Activated T-cell treated with anti-CD3 and anti-CD28 coated beads, Interleukin-2, amount 50 U/mL, for 24 hours (primary cell): ENCODE results near the gene TEX2.
A peak's percentile ranks its signal among the peaks of the same experiment; 100 is the strongest.
"Not testable (repeated sequence)": the region's sequence is repeated elsewhere in the genome, so short reads cannot be mapped to it uniquely, and the experiment has no call there.

Experiments used
- DNase-seq: peaks from one replicate; pipeline ENCODE4 v3.0.0-alpha.2; 2020
- H3K27ac Mint-ChIP-seq: 2 replicates; pipeline ENCODE4 v1.8.0; 2020; ENCODE audit warnings: mild to moderate bottlenecking, mixed read lengths
- H3K27me3 Mint-ChIP-seq: 2 replicates; pipeline ENCODE4 v1.8.0; 2020; ENCODE audit warnings: mixed read lengths
- H3K36me3 Mint-ChIP-seq: 2 replicates; pipeline ENCODE4 v1.8.0; 2020; ENCODE audit warnings: low read depth, mixed read lengths
- H3K4me1 Mint-ChIP-seq: 2 replicates; pipeline ENCODE4 v1.8.0; 2020; ENCODE audit warnings: low read depth, mixed read lengths
- H3K4me3 Mint-ChIP-seq: 2 replicates; pipeline ENCODE4 v1.8.0; 2020; ENCODE audit warnings: mild to moderate bottlenecking, moderate library complexity, mixed read lengths
- H3K9me3 Mint-ChIP-seq: 2 replicates; pipeline ENCODE4 v1.8.0; 2020; ENCODE audit warnings: mixed read lengths

The TEX2 gene

GRCh38 chr17:64135000-64135399 is 128.1 kb downstream of the TEX2 start:
- Mint-ChIP-seq H3K4me1 (peaks cover 21% of the 10 kb centered on the region), H3K36me3 (no peaks in the 10 kb centered on the region), H3K27me3 (no peaks in the 10 kb centered on the region), H3K4me3 (no peak overlapping the region), H3K27ac (no peak overlapping the region), H3K9me3 (no peaks in the 10 kb centered on the region)
- DNase-seq: no peak

- Mint-ChIP-seq H3K27ac (no peak overlapping the region), H3K4me1 (peaks cover 21% of the 10 kb centered on the region), H3K9me3 (no peaks in the 10 kb centered on the region), H3K4me3 (no peak overlapping the region), H3K27me3 (no peaks in the 10 kb centered on the region), H3K36me3 (no peaks in the 10 kb centered on the region)
- no peak for DNase-seq
Measured at GRCh38 chr17:64134216-64134970, 128.7 kb downstream of the TEX2 start.

- H3K36me3 Mint-ChIP-seq: peaks cover 5% of the 10 kb centered on the region
- peak; percentile 54 for DNase-seq
- no peak overlapping the region for H3K27ac Mint-ChIP-seq
- no peak overlapping the region for H3K4me3 Mint-ChIP-seq
- peaks cover 26% of the 10 kb centered on the region for H3K4me1 Mint-ChIP-seq
- H3K9me3 Mint-ChIP-seq: no peaks in the 10 kb centered on the region
- no peaks in the 10 kb centered on the region for H3K27me3 Mint-ChIP-seq
Measured at GRCh38 chr17:64133546-64134215, 129.4 kb downstream of the TEX2 start.

- no peak for DNase-seq
- Mint-ChIP-seq H3K4me3 (no peak overlapping the region), H3K4me1 (peaks cover 37% of the 10 kb centered on the region), H3K9me3 (no peaks in the 10 kb centered on the region), H3K27me3 (no peaks in the 10 kb centered on the region), H3K36me3 (peaks cover 7% of the 10 kb centered on the region), H3K27ac (peak overlapping the region; percentile 97)
Measured at GRCh38 chr17:64131606-64132270, 131.3 kb downstream of the TEX2 start.

- H3K27ac Mint-ChIP-seq: peak overlapping the region; percentile 97
Measured at GRCh38 chr17:64130559-64131001, 132.5 kb downstream of the TEX2 start.

GRCh38 chr17:64129765-64130558 is 133.1 kb downstream of the TEX2 start, which contains the start of gene ERN1:
TSS of gene ERN1 (minus strand) at chr17:64130144. CDS start at chr17:64130029, 115 bp downstream.
- peaks cover 54% of the 10 kb centered on the region for H3K4me1 Mint-ChIP-seq

More at GRCh38 chr17:64130559-64131001, 132.5 kb downstream of the TEX2 start:
- Mint-ChIP-seq H3K4me1 (peaks cover 49% of the 10 kb centered on the region), H3K4me3 (peak overlapping the region; percentile 81), H3K36me3 (peaks cover 7% of the 10 kb centered on the region), H3K9me3 (no peaks in the 10 kb centered on the region), H3K27me3 (no peaks in the 10 kb centered on the region)
- no peak for DNase-seq

GRCh38 chr17:64129515-64129764 is 133.6 kb downstream of the TEX2 start:
- Mint-ChIP-seq H3K9me3 (no peaks in the 10 kb centered on the region), H3K27ac (peak overlapping the region; percentile 92), H3K27me3 (no peaks in the 10 kb centered on the region), H3K4me1 (peaks cover 58% of the 10 kb centered on the region), H3K36me3 (peaks cover 12% of the 10 kb centered on the region), H3K4me3 (peak overlapping the region; percentile 86)
- peak; percentile 55 for DNase-seq

More at GRCh38 chr17:64129765-64130558, 133.1 kb downstream of the TEX2 start, which contains the start of gene ERN1:
- peak; percentile 93 for DNase-seq
- H3K4me3 Mint-ChIP-seq: peak within 1 kb of the TSS; percentile 86
- peak within 1 kb of the TSS; percentile 97 for H3K27ac Mint-ChIP-seq
- H3K27me3 Mint-ChIP-seq: no peaks in the 10 kb centered on the region
- H3K9me3 Mint-ChIP-seq: no peaks in the 10 kb centered on the region
- H3K36me3 Mint-ChIP-seq: peaks cover 7% of the 10 kb centered on the region

GRCh38 chr17:64128787-64129514 is 134.1 kb downstream of the TEX2 start:
- H3K4me1 Mint-ChIP-seq: peaks cover 61% of the 10 kb centered on the region
- peak overlapping the region; percentile 86 for H3K4me3 Mint-ChIP-seq
- DNase-seq: no peak
- H3K27me3 Mint-ChIP-seq: no peaks in the 10 kb centered on the region
- no peaks in the 10 kb centered on the region for H3K9me3 Mint-ChIP-seq
- peaks cover 14% of the 10 kb centered on the region for H3K36me3 Mint-ChIP-seq
- H3K27ac Mint-ChIP-seq: peak overlapping the region; percentile 92

- Mint-ChIP-seq H3K4me3 (peak overlapping the region; percentile 53), H3K36me3 (peaks cover 16% of the 10 kb centered on the region), H3K27me3 (no peaks in the 10 kb centered on the region), H3K4me1 (peaks cover 71% of the 10 kb centered on the region), H3K27ac (peak overlapping the region; percentile 33), H3K9me3 (no peaks in the 10 kb centered on the region)
- DNase-seq: no peak
Measured at GRCh38 chr17:64126918-64127317, 136.1 kb downstream of the TEX2 start.

- no peak for DNase-seq
- H3K4me3 Mint-ChIP-seq: no peak overlapping the region
- no peak overlapping the region for H3K27ac Mint-ChIP-seq
- H3K36me3 Mint-ChIP-seq: peaks cover 16% of the 10 kb centered on the region
- H3K27me3 Mint-ChIP-seq: no peaks in the 10 kb centered on the region
- peaks cover 71% of the 10 kb centered on the region for H3K4me1 Mint-ChIP-seq
- no peaks in the 10 kb centered on the region for H3K9me3 Mint-ChIP-seq
Measured at GRCh38 chr17:64125937-64126336, 137.1 kb downstream of the TEX2 start.

- Mint-ChIP-seq H3K9me3 (no peaks in the 10 kb centered on the region), H3K4me3 (no peak overlapping the region), H3K27ac (no peak overlapping the region), H3K36me3 (peaks cover 17% of the 10 kb centered on the region), H3K27me3 (no peaks in the 10 kb centered on the region), H3K4me1 (peaks cover 76% of the 10 kb centered on the region)
- no peak for DNase-seq
Measured at GRCh38 chr17:64124609-64125008, 138.5 kb downstream of the TEX2 start.

- no peak overlapping the region for H3K27ac Mint-ChIP-seq
- H3K4me1 Mint-ChIP-seq: peaks cover 75% of the 10 kb centered on the region
- H3K36me3 Mint-ChIP-seq: peaks cover 12% of the 10 kb centered on the region
- no peak for DNase-seq
- H3K27me3 Mint-ChIP-seq: no peaks in the 10 kb centered on the region
- H3K4me3 Mint-ChIP-seq: no peak overlapping the region
- no peaks in the 10 kb centered on the region for H3K9me3 Mint-ChIP-seq
Measured at GRCh38 chr17:64123114-64123513, 139.9 kb downstream of the TEX2 start.

GRCh38 chr17:64120972-64121786 is 141.9 kb downstream of the TEX2 start:
- H3K9me3 Mint-ChIP-seq, H3K27me3 Mint-ChIP-seq: not testable (repeated sequence)
- H3K27ac Mint-ChIP-seq: peak overlapping the region; percentile 91
- H3K4me3 Mint-ChIP-seq: peak overlapping the region; percentile 45
- DNase-seq: peak; percentile 36
- H3K4me1 Mint-ChIP-seq: peaks cover 75% of the 10 kb centered on the region
- peaks cover 10% of the 10 kb centered on the region for H3K36me3 Mint-ChIP-seq
